Effector memory CD8-positive, alpha-beta T cell (primary cell): ENCODE measurements around the gene RNF183.

Source experiments
- ATAC-seq: fragments of 150-1000 bp; cut with Tn5 transposase; replicated peaks from 2 replicates; pipeline ENCODE4 v1.10.0; 2021; ENCODE audit warnings: mild to moderate bottlenecking, moderate library complexity
- DNase-seq, 3 experiments: peaks; one replicate each; pipeline ENCODE4 v3.0.0; 2021
- H3K27ac Mint-ChIP-seq, 2 donors: one replicate each; pipeline ENCODE4 v1.8.0; 2022; ENCODE audit warnings: mild to moderate bottlenecking in 2 of 2, mixed read lengths in 2 of 2, moderate library complexity in 2 of 2
- H3K27me3 Mint-ChIP-seq, 2 donors: one replicate each; pipeline ENCODE4 v1.8.0; 2022; ENCODE audit warnings: mixed read lengths in 2 of 2
- H3K36me3 Mint-ChIP-seq: one replicate; pipeline ENCODE4 v1.8.0; 2022; ENCODE audit warnings: mild to moderate bottlenecking, moderate library complexity, mixed read lengths; ENCODE audit not compliant: insufficient read depth
- H3K4me1 Mint-ChIP-seq, 2 donors: one replicate each; pipeline ENCODE4 v1.8.0; 2022; ENCODE audit warnings: low read depth in 2 of 2, mixed read lengths in 2 of 2
- H3K4me3 Mint-ChIP-seq, 2 donors: one replicate each; pipeline ENCODE4 v1.8.0; 2022; ENCODE audit warnings: mild to moderate bottlenecking in 2 of 2, mixed read lengths in 2 of 2, moderate library complexity in 2 of 2
- H3K9me3 Mint-ChIP-seq, 2 donors: one replicate each; pipeline ENCODE4 v1.8.0; 2022; ENCODE audit warnings: mixed read lengths in 2 of 2

RNF183 gene

DNA sequence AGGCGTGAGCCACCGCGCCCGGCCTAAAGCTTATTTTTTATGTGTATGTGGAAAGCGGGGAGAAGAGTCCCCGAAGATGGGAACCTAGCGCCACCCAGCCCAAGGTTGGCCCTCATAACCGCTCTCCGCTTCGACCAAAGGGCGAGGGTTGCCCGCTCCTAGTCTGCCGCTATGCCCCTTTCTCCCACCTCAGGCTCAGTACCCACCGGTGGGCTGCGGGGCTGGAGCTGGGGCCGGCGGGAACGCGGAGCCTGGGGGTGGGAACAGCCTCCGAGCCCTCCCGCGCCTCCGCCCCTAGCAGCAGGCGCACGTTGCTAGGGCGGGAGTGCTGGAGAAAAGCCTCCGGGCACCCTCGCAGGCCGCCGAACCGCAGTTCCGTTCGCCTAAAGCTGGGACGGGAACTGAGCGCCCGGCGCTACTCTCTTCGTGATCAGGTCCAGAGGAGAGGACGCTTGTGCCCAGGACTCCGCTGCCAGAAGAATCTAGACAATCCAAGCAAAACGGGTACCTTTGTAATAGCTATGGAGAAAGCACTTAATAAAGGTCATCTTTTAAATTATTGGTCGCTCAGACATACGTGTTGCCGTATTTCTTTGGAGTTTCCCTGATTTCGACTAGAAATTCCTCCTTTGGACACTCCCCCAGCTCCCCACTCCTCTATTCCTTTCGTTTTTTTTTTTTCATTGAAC is 37.0 kb upstream of the RNF183 start, which contains the start of gene WDR31:
TSS of gene WDR31 (minus strand) at position 265 of the 689 bp plus-strand sequence. CDS start 8,253 bp downstream, outside the sequence.
- H3K36me3 Mint-ChIP-seq: no peaks in the 10 kb centered on the region
- H3K4me1 Mint-ChIP-seq: peaks cover 9 to 14% of the 10 kb centered on the region in 2 donors
- ATAC-seq: peak; percentile 98
- peak within 1 kb of the TSS; percentile 75 to 76 for H3K27ac Mint-ChIP-seq
- peaks cover 6 to 12% of the 10 kb centered on the region in 2 donors for H3K27me3 Mint-ChIP-seq
- peak; percentile 62 to 75 (median 66) for DNase-seq
- no peaks in the 10 kb centered on the region for H3K9me3 Mint-ChIP-seq
- H3K4me3 Mint-ChIP-seq: peak within 1 kb of the TSS; percentile 83 to 84

GRCh38 chr9:113337714-113338113 is 34.5 kb upstream of the RNF183 start:
- peaks cover 9 to 14% of the 10 kb centered on the region in 2 donors for H3K4me1 Mint-ChIP-seq
- no peak overlapping the region for H3K4me3 Mint-ChIP-seq
- no peaks in the 10 kb centered on the region for H3K9me3 Mint-ChIP-seq
- peaks cover 6 to 12% of the 10 kb centered on the region in 2 donors for H3K27me3 Mint-ChIP-seq
- H3K36me3 Mint-ChIP-seq: no peaks in the 10 kb centered on the region
- no peak overlapping the region for H3K27ac Mint-ChIP-seq
- no peak for DNase-seq
- no peak for ATAC-seq

GRCh38 chr9:113331780-113332179 is 28.6 kb upstream of the RNF183 start:
- DNase-seq (no peak), ATAC-seq (no peak)
- Mint-ChIP-seq H3K9me3 (no peaks in the 10 kb centered on the region), H3K36me3 (no peaks in the 10 kb centered on the region), H3K27me3 (no peaks in the 10 kb centered on the region), H3K4me3 (no peak overlapping the region), H3K27ac (no peak overlapping the region), H3K4me1 (no peaks in the 10 kb centered on the region)

DNA sequence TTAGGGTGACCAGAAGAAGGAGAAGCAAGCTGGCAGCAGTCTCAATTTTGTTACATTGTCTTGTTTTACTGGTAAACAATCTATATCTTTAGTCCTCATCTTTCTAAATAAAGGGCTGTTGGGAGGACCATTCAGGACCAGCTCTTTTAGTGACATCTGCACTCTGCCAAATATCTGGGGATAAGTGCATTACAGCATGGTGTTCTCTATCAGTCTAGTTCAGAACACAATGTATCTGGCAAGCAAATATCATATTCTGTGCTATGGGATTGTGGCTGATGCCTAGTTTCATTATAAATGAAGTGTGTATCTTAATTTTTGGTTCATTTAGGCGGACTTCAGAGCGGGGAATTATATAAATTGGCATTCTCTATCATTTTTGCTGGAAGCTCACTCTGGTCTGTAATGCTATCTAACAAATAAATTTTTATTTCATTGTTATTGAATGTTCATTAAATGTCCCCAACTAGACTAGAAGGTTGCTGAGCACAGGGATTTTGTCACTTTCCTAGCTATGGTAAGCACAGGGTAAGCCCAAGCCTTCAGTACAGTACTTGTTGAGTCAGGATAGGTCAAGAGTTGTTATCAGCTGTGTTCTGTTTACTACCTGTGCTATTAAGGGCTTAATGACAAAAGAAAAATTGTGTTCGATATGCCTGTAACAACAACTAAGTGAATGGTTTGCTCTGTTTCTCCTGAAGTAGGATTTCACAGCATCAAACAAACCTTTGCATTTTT is 25.0 kb upstream of the RNF183 start:
- Mint-ChIP-seq H3K9me3 (no peaks in the 10 kb centered on the region), H3K27ac (no peak overlapping the region), H3K4me1 (no peaks in the 10 kb centered on the region), H3K4me3 (no peak overlapping the region), H3K27me3 (no peaks in the 10 kb centered on the region), H3K36me3 (no peaks in the 10 kb centered on the region)
- no peak for ATAC-seq
- DNase-seq: no peak

- H3K36me3 Mint-ChIP-seq: no peaks in the 10 kb centered on the region
- DNase-seq: no peak
- no peak overlapping the region for H3K4me3 Mint-ChIP-seq
- ATAC-seq: no peak
- H3K4me1 Mint-ChIP-seq: no peaks in the 10 kb centered on the region
- H3K9me3 Mint-ChIP-seq: no peaks in the 10 kb centered on the region
- no peaks in the 10 kb centered on the region for H3K27me3 Mint-ChIP-seq
- no peak overlapping the region for H3K27ac Mint-ChIP-seq
Measured at GRCh38 chr9:113326230-113326629, 23.1 kb upstream of the RNF183 start.

DNA sequence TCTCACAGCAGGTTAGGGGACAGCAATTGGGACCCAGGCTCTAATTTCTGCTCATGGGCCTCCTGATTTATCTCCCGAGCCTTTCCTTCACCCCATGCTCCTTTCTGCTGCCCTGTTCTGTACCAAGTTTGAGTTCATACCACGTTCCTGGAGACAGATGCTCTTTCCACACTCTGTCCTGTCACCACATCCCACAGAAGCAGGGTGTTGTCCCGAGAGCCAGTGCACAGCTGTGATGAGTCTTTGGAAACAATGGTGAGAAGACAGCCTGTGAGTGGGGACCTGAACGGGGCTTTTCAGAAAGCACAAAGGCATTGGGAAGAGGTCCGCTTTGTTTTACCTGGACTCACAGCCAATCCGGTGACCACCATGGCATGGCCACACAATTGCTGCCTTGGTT is 19.5 kb upstream of the RNF183 start:
- Mint-ChIP-seq H3K36me3 (no peaks in the 10 kb centered on the region), H3K27ac (no peak overlapping the region), H3K27me3 (peaks cover 0 to 14% of the 10 kb centered on the region in 2 donors), H3K9me3 (no peaks in the 10 kb centered on the region), H3K4me3 (no peak overlapping the region), H3K4me1 (no peaks in the 10 kb centered on the region)
- ATAC-seq: no peak
- no peak for DNase-seq

DNA sequence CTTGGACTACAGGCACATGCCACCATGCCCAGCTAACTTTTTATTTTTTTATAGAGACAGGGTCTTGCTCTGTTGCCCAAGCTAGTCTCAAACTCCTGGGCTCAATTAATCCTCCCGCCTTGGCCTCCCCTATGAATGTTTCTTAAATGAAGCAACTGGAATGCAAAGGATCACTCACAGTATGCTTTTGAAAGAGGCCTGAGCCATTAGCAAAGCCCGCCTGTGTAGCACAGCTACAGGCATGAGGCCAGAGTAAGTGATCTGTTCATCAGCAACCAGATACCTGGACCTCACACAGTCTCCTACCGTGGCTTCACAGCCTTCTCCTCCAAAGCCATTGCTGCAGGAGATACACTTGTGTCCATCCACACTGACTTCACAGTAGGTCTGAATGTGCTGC is 16.9 kb upstream of the RNF183 start:
- H3K36me3 Mint-ChIP-seq: no peaks in the 10 kb centered on the region
- H3K9me3 Mint-ChIP-seq: no peaks in the 10 kb centered on the region
- H3K4me1 Mint-ChIP-seq: no peaks in the 10 kb centered on the region

GRCh38 chr9:113319054-113319453 is 15.9 kb upstream of the RNF183 start:
- no peak for ATAC-seq
- DNase-seq: no peak
- no peak overlapping the region for H3K4me3 Mint-ChIP-seq
- peaks cover 7 to 38% of the 10 kb centered on the region in 2 donors for H3K27me3 Mint-ChIP-seq
- no peaks in the 10 kb centered on the region for H3K4me1 Mint-ChIP-seq
- no peaks in the 10 kb centered on the region for H3K36me3 Mint-ChIP-seq
- no peaks in the 10 kb centered on the region for H3K9me3 Mint-ChIP-seq
- no peak overlapping the region for H3K27ac Mint-ChIP-seq

More for the DNA sequence above, 16.9 kb upstream of the RNF183 start:
- DNase-seq (no peak), ATAC-seq (no peak)
- Mint-ChIP-seq H3K27me3 (peaks cover 7 to 38% of the 10 kb centered on the region in 2 donors), H3K4me3 (no peak overlapping the region), H3K27ac (peak overlapping the region in 1 of 2 donors; percentile 74)

DNA sequence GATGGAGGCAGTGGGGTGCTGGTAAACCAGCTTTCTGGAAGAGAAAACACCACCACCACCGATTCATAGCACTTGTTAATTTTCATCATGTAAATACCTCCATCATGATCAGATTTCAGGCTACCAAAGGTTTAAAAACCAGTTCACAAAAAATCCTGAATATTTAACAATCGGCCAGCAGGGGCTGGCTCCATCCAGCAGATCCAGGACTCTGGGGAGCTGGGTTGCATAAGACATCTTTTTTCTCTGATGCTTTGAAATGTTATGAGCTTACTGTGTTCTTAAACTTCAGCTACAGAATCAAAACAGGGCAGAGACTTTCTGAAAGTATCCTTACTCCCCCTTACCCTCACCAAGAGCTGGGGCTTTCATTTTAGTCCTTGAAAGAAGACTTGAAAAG is 14.6 kb upstream of the RNF183 start:
- no peaks in the 10 kb centered on the region for H3K9me3 Mint-ChIP-seq
- H3K36me3 Mint-ChIP-seq: no peaks in the 10 kb centered on the region
- H3K4me1 Mint-ChIP-seq: no peaks in the 10 kb centered on the region
- no peak overlapping the region for H3K4me3 Mint-ChIP-seq
- DNase-seq: no peak
- ATAC-seq: no peak
- H3K27ac Mint-ChIP-seq: no peak overlapping the region
- H3K27me3 Mint-ChIP-seq: peaks cover 7 to 38% of the 10 kb centered on the region in 2 donors

GRCh38 chr9:113316030-113316429 is 12.9 kb upstream of the RNF183 start:
- Mint-ChIP-seq H3K27ac (no peak overlapping the region), H3K36me3 (no peaks in the 10 kb centered on the region), H3K27me3 (peaks cover 7 to 38% of the 10 kb centered on the region in 2 donors), H3K4me1 (no peaks in the 10 kb centered on the region), H3K4me3 (no peak overlapping the region), H3K9me3 (no peaks in the 10 kb centered on the region)
- no peak for ATAC-seq
- no peak for DNase-seq

DNA sequence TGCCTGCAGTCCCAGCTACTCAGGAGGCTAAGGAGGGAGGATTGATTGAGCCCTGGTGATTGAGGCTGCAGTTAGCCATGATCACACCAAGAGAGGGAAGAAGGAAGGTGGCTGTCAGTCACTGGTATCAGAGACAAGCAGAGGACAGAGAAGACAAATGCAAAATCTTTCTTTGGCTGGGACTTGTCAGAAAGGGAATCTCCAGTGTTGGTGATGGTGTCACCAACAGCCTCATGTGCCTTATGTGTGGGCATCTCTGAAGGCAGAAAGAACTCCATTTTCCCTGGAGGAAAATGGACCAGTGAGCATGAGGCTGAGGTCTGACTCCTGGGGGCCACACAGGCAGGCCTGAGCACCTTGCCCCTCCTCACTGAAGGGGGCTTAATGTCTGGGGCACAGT is 12.1 kb upstream of the RNF183 start:
- DNase-seq (no peak), ATAC-seq (no peak)
- H3K27me3 Mint-ChIP-seq: peaks cover 7 to 38% of the 10 kb centered on the region in 2 donors
- H3K4me3 Mint-ChIP-seq: no peak overlapping the region
- no peaks in the 10 kb centered on the region for H3K9me3 Mint-ChIP-seq
- no peaks in the 10 kb centered on the region for H3K36me3 Mint-ChIP-seq
- H3K27ac Mint-ChIP-seq: peak overlapping the region in 1 of 2 donors; percentile 35
- H3K4me1 Mint-ChIP-seq: no peaks in the 10 kb centered on the region

GRCh38 chr9:113313261-113313660 is 10.1 kb upstream of the RNF183 start:
- peaks cover 7 to 30% of the 10 kb centered on the region in 2 donors for H3K27me3 Mint-ChIP-seq
- no peaks in the 10 kb centered on the region for H3K36me3 Mint-ChIP-seq
- ATAC-seq: no peak
- no peak for DNase-seq
- H3K4me1 Mint-ChIP-seq: no peaks in the 10 kb centered on the region
- no peaks in the 10 kb centered on the region for H3K9me3 Mint-ChIP-seq
- no peak overlapping the region for H3K4me3 Mint-ChIP-seq
- no peak overlapping the region for H3K27ac Mint-ChIP-seq

GRCh38 chr9:113311961-113312360 is 8.8 kb upstream of the RNF183 start:
- Mint-ChIP-seq H3K4me3 (no peak overlapping the region), H3K4me1 (no peaks in the 10 kb centered on the region), H3K27me3 (peaks cover 7 to 25% of the 10 kb centered on the region in 2 donors), H3K9me3 (no peaks in the 10 kb centered on the region), H3K36me3 (no peaks in the 10 kb centered on the region), H3K27ac (no peak overlapping the region)
- ATAC-seq (no peak), DNase-seq (no peak)

- Mint-ChIP-seq H3K4me3 (no peak overlapping the region), H3K27ac (peak overlapping the region in 1 of 2 donors; percentile 32), H3K9me3 (no peaks in the 10 kb centered on the region), H3K36me3 (no peaks in the 10 kb centered on the region), H3K4me1 (no peaks in the 10 kb centered on the region), H3K27me3 (peaks cover 0 to 12% of the 10 kb centered on the region in 2 donors)
- no peak for ATAC-seq
- DNase-seq: no peak
Measured at GRCh38 chr9:113310538-113310937, 7.4 kb upstream of the RNF183 start.
